OCI-LY1 (cell line): ENCODE measurements around the gene MRPL42.

Source experiments
- CTCF ChIP-seq: fragments of 200-600 bp; sonication (generic), shearing (Covaris generic); IDR thresholded peaks from 2 replicates; pipeline ENCODE4 v1.5.1; 2017; ENCODE audit warnings: mild to moderate bottlenecking, antibody characterized with exemption, low read length, moderate library complexity, mixed read lengths
- EZH2 ChIP-seq: fragments of 200-600 bp; sonication (generic), shearing (Covaris generic); IDR thresholded peaks from 2 replicates; pipeline ENCODE4 v1.8.0; 2017; ENCODE audit warnings: borderline replicate concordance, mixed run types, mild to moderate bottlenecking, antibody characterized with exemption, low read length, moderate library complexity, mixed read lengths

GRCh38 chr12:93530358-93530757, 63.0 kb downstream of the MRPL42 start:
- no peak for TF ChIP-seq CTCF
- no peak for TF ChIP-seq EZH2
